ENCODE results near the gene PIK3CB. TPM values are rescaled to one million over a fixed set of nuclear protein-coding genes. Genes with fewer than 3 reads are reported as not detected.
"Not testable (repeated sequence)": the region's sequence is repeated elsewhere in the genome, so short reads cannot be mapped to it uniquely, and the experiment has no call there.

Gene PIK3CB
- total RNA-seq, 1 experiment from 2014 or later: 16.4 TPM

DNA sequence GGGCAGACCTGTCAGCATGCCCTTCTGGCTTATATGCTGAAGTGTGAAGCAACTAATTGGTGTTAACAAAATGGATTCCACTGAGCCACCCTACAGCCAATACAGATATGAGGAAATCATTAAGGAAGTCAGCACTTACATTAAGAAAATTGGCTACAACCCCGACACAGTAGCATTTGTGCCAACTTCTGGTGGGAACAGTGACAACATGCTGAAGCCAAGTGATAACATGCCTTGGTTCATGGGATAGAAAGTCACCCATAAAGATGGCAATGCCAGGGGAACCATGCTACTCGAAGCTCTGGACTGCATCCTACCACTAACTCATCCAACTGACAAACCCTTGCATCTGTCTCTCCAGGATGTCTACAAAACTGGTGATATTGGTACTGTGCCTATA is 9.4 kb downstream of the PIK3CB start:
- TF ChIP-seq CTCF (conservative IDR thresholded peaks at IDR 0.05; ENCODE audit: low read depth, low read length): no peak
- no peak for TF ChIP-seq EZH2 (IDR thresholded peaks at IDR 0.05; ENCODE audit: borderline replicate concordance, low read depth, low read length, poor library complexity, severe bottlenecking)
- no peaks in the 10 kb centered on the region for H3K36me3 ChIP-seq (ENCODE audit: insufficient read depth, low read length, poor library complexity, severe bottlenecking)
- POLR2A ChIA-PET (ENCODE audit: low non-redundant PET): no interaction called here
- H3K27ac ChIP-seq (ENCODE audit: low read depth, low read length, poor library complexity, severe bottlenecking): no peak overlapping the region
- H3K4me3 ChIP-seq (ENCODE audit: low read depth, low read length, poor library complexity, severe bottlenecking): no peak overlapping the region
- no peaks in the 10 kb centered on the region for H3K9me3 ChIP-seq (ENCODE audit: low read depth, low read length, poor library complexity, severe bottlenecking)
- no peaks in the 10 kb centered on the region for H3K4me1 ChIP-seq (ENCODE audit: insufficient read depth, low read length, poor library complexity, severe bottlenecking)
- no peaks in the 10 kb centered on the region for H3K27me3 ChIP-seq (replicated peaks; ENCODE audit: insufficient read depth, low read depth, low read length, poor library complexity)
- BruUV-seq (replicated peaks): no TSS peak
- intact Hi-C loops (cut with micrococcal nuclease; ENCODE audit: unreplicated experiment): no loop called here
- CTCF ChIA-PET: no interaction called here
- DNase-seq (ENCODE audit: low spot score): no peak

DNA sequence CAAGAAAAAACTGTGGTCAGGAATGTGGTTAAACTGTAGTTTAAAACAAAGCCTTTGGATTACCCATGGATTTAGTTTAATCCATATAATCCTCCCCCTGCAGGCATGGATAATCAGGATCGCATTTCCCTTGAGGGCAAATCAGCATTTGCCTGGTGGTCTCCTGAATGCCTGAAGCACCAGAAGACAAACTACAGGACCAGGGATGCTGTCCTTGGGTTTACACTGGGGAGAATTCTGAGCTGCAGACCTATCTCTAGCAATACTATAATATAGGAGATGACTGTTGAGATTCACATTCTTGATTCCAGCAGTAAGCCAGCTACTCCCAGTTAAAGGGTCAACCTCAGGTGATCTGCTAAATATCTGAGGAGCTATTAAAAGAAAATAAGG is 10.6 kb downstream of the PIK3CB start:
- Histone ChIP-seq H3K4me3 (ENCODE audit: low read depth, low read length, poor library complexity, severe bottlenecking) (no peak overlapping the region), H3K9me3 (ENCODE audit: low read depth, low read length, poor library complexity, severe bottlenecking) (no peaks in the 10 kb centered on the region), H3K27me3 (replicated peaks; ENCODE audit: insufficient read depth, low read depth, low read length, poor library complexity) (no peaks in the 10 kb centered on the region), H3K27ac (ENCODE audit: low read depth, low read length, poor library complexity, severe bottlenecking) (peak overlapping the region; percentile 65), H3K4me1 (ENCODE audit: insufficient read depth, low read length, poor library complexity, severe bottlenecking) (no peaks in the 10 kb centered on the region), H3K36me3 (ENCODE audit: insufficient read depth, low read length, poor library complexity, severe bottlenecking) (no peaks in the 10 kb centered on the region)
- no TSS peak for BruUV-seq (replicated peaks)
- POLR2A ChIA-PET (ENCODE audit: low non-redundant PET): no interaction called here
- intact Hi-C loops (cut with micrococcal nuclease; ENCODE audit: unreplicated experiment): no loop called here
- TF ChIP-seq CTCF (conservative IDR thresholded peaks at IDR 0.05; ENCODE audit: low read depth, low read length) (no peak), EZH2 (IDR thresholded peaks at IDR 0.05; ENCODE audit: borderline replicate concordance, low read depth, low read length, poor library complexity, severe bottlenecking) (no peak)
- DNase-seq (ENCODE audit: low spot score): peak; percentile 64
- CTCF ChIA-PET: no interaction called here

- H3K4me1 ChIP-seq (ENCODE audit: insufficient read depth, low read length, poor library complexity, severe bottlenecking); H3K27me3 ChIP-seq (replicated peaks; ENCODE audit: insufficient read depth, low read depth, low read length, poor library complexity); BruUV-seq (replicated peaks); H3K36me3 ChIP-seq (ENCODE audit: insufficient read depth, low read length, poor library complexity, severe bottlenecking); POLR2A ChIA-PET (ENCODE audit: low non-redundant PET); H3K27ac ChIP-seq (ENCODE audit: low read depth, low read length, poor library complexity, severe bottlenecking); H3K9me3 ChIP-seq (ENCODE audit: low read depth, low read length, poor library complexity, severe bottlenecking); H3K4me3 ChIP-seq (ENCODE audit: low read depth, low read length, poor library complexity, severe bottlenecking); intact Hi-C loops (cut with micrococcal nuclease; ENCODE audit: unreplicated experiment); DNase-seq (ENCODE audit: low spot score): not testable (repeated sequence)
- CTCF ChIA-PET: interaction anchor here (1.0 kb wide), 1 partner anchor 116 kb away, joined by 3 read pairs; no protein-coding TSS in a partner anchor
These were observed 14.3 kb downstream of the PIK3CB start for GRCh38 chr3:138820379-138820778.

GRCh38 chr3:138818185-138818860 is 16.4 kb downstream of the PIK3CB start:
- Histone ChIP-seq H3K27ac (ENCODE audit: low read depth, low read length, poor library complexity, severe bottlenecking) (no peak overlapping the region), H3K9me3 (ENCODE audit: low read depth, low read length, poor library complexity, severe bottlenecking) (no peaks in the 10 kb centered on the region), H3K27me3 (replicated peaks; ENCODE audit: insufficient read depth, low read depth, low read length, poor library complexity) (no peaks in the 10 kb centered on the region), H3K4me1 (ENCODE audit: insufficient read depth, low read length, poor library complexity, severe bottlenecking) (no peaks in the 10 kb centered on the region), H3K36me3 (ENCODE audit: insufficient read depth, low read length, poor library complexity, severe bottlenecking) (no peaks in the 10 kb centered on the region), H3K4me3 (ENCODE audit: low read depth, low read length, poor library complexity, severe bottlenecking) (no peak overlapping the region)
- no peak for TF ChIP-seq EZH2 (IDR thresholded peaks at IDR 0.05; ENCODE audit: borderline replicate concordance, low read depth, low read length, poor library complexity, severe bottlenecking)
- no peak for TF ChIP-seq CTCF (conservative IDR thresholded peaks at IDR 0.05; ENCODE audit: low read depth, low read length)
- BruUV-seq (replicated peaks): no TSS peak
- CTCF ChIA-PET: no interaction called here
- POLR2A ChIA-PET (ENCODE audit: low non-redundant PET): no interaction called here
- intact Hi-C loops (cut with micrococcal nuclease; ENCODE audit: unreplicated experiment): no loop called here
- DNase-seq (ENCODE audit: low spot score): no peak

Measured in A673 (cell line).